Activated CD8-positive, alpha-beta T cell treated with anti-CD3 and anti-CD28 coated beads for 36 hours (primary cell): ENCODE data around the gene MAST2. TPM values are rescaled to one million over a fixed set of nuclear protein-coding genes. Genes with fewer than 3 reads are reported as not detected.

ENCODE experiments used
- ATAC-seq: fragments of 200-7000 bp; cut with Tn5 transposase; one replicate; pipeline ENCODE4 v1.10.0; 2021; ENCODE audit warnings: mild to moderate bottlenecking, moderate library complexity
- CTCF ChIA-PET: fragments of 350-600 bp; sonication (Branson Sonifier 250); formaldehyde crosslinking; loops from one replicate; lab custom pipeline; 2021; ENCODE audit warnings: antibody characterized with exemption; lab: Charles Lee
- POLR2A ChIA-PET: fragments of 350-600 bp; sonication (Branson Sonifier 250); formaldehyde crosslinking; loops from one replicate; lab custom pipeline; 2021; ENCODE audit warnings: antibody characterized with exemption; lab: Charles Lee
- DNase-seq: peaks from one replicate; pipeline ENCODE4 v3.0.0-alpha.2; 2020
- H3K27ac Mint-ChIP-seq: one replicate; pipeline ENCODE4 v1.8.0; 2021; ENCODE audit warnings: mild to moderate bottlenecking, mixed read lengths
- H3K27me3 Mint-ChIP-seq: one replicate; pipeline ENCODE4 v1.8.0; 2021; ENCODE audit warnings: mixed read lengths
- H3K36me3 Mint-ChIP-seq: one replicate; pipeline ENCODE4 v1.8.0; 2021; ENCODE audit warnings: low read depth, mixed read lengths
- H3K4me1 Mint-ChIP-seq: one replicate; pipeline ENCODE4 v1.8.0; 2021; ENCODE audit warnings: low read depth, mixed read lengths
- H3K4me3 Mint-ChIP-seq: one replicate; pipeline ENCODE4 v1.8.0; 2021; ENCODE audit warnings: mild to moderate bottlenecking, moderate library complexity, mixed read lengths
- H3K9me3 Mint-ChIP-seq: one replicate; pipeline ENCODE4 v1.8.0; 2021; ENCODE audit warnings: mixed read lengths
- intact Hi-C: fragments of 100-400 bp; cut with micrococcal nuclease; formaldehyde crosslinking; loops from one replicate; pipeline ENCODE4 v1.10.0; 2022
- total RNA-seq, 2 experiments: library from RNA; stranded (reverse); gene quantifications; one replicate each; pipeline ENCODE4 v1.2.3, GENCODE V29; 2021
- TF ChIP-seq, protein P1 (sequence below): fragments of 200-600 bp; IDR thresholded peaks from one replicate; pipeline ENCODE4 v1.8.0; 2022; ENCODE audit warnings: antibody characterized with exemption, mild to moderate bottlenecking

Gene MAST2
- total RNA-seq, 2 experiments from 2014 or later: 18.2 to 19.5 TPM

DNA sequence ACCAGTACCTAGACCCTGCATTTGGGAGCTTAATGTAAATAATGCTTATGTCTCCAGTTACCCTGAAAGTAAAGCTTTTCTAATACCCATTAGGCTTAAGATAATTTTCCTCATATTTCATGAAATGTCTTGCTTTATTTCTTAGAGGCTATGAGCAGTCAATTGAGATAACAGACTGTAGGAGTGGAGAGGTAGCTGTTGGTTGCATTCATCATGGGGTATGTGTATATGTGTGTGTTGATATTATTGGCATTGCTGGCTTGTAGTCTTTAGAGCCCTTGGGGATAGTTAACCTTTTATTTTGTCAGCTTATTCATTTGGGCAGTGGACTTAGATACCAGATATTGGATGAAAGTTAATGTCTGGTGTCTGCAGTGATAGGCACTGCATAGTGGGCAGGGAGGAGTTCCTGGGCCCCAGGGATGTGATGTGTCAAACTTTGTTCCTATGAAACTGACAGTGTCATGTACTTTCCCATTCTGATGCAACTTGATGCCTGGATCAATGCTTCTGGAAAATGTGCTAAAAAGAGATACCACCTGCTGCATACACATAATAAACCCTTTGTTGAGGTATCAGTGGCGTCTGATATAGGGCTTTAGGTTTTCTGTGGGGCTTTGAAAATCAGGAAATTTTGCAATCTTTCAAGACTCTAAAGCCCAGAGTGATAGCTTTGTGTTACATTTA, 83.9 kb downstream of the MAST2 start:
- Mint-ChIP-seq H3K27ac (peak overlapping the region; percentile 69), H3K4me3 (no peak overlapping the region), H3K4me1 (peaks cover 22% of the 10 kb centered on the region), H3K36me3 (peaks cover 3% of the 10 kb centered on the region), H3K9me3 (no peaks in the 10 kb centered on the region), H3K27me3 (no peaks in the 10 kb centered on the region)
- DNase-seq (peak; percentile 26), ATAC-seq (peak; percentile 39)
- intact Hi-C loops: no loop called here
- TF ChIP-seq, protein P1, sequence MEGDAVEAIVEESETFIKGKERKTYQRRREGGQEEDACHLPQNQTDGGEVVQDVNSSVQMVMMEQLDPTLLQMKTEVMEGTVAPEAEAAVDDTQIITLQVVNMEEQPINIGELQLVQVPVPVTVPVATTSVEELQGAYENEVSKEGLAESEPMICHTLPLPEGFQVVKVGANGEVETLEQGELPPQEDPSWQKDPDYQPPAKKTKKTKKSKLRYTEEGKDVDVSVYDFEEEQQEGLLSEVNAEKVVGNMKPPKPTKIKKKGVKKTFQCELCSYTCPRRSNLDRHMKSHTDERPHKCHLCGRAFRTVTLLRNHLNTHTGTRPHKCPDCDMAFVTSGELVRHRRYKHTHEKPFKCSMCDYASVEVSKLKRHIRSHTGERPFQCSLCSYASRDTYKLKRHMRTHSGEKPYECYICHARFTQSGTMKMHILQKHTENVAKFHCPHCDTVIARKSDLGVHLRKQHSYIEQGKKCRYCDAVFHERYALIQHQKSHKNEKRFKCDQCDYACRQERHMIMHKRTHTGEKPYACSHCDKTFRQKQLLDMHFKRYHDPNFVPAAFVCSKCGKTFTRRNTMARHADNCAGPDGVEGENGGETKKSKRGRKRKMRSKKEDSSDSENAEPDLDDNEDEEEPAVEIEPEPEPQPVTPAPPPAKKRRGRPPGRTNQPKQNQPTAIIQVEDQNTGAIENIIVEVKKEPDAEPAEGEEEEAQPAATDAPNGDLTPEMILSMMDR: no peak
- ChIA-PET CTCF (interaction anchor here (0.6 kb wide), 1 partner anchor 14 kb away, joined by 3 read pairs; no protein-coding TSS in a partner anchor), POLR2A (interaction anchor here (2.2 kb wide), 1 partner anchor 19 kb away, joined by 5 read pairs; no protein-coding TSS in a partner anchor)

DNA sequence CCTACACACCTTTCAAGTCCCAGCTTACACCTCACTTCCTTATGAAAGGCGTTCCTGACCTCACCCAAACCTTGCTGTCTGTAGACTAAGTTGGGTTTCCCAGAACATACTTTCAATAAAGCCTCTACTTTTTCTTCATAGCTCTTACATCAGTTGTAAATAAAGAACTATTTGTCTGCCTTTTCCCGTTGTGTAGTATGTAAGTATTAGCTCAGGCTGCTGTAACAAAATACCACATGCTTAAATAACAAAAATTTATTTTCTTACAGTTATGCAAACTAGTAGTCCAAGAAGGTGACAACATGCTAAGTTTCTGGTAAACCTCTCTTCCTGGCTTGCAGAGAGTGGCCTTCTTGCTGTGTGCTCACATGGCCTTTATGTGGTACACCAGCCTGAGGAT, 86.7 kb downstream of the MAST2 start:
- H3K27me3 Mint-ChIP-seq: no peaks in the 10 kb centered on the region
- intact Hi-C loops: no loop called here
- H3K4me1 Mint-ChIP-seq: peaks cover 22% of the 10 kb centered on the region
- H3K4me3 Mint-ChIP-seq: no peak overlapping the region
- DNase-seq (no peak), ATAC-seq (no peak)
- ChIA-PET CTCF (interaction anchor here (0.6 kb wide), 1 partner anchor 40 kb away, joined by 3 read pairs; no protein-coding TSS in a partner anchor), POLR2A (no interaction called here)
- H3K27ac Mint-ChIP-seq: no peak overlapping the region
- H3K9me3 Mint-ChIP-seq: no peaks in the 10 kb centered on the region
- peaks cover 3% of the 10 kb centered on the region for H3K36me3 Mint-ChIP-seq
- TF ChIP-seq, protein P1: no peak

DNA sequence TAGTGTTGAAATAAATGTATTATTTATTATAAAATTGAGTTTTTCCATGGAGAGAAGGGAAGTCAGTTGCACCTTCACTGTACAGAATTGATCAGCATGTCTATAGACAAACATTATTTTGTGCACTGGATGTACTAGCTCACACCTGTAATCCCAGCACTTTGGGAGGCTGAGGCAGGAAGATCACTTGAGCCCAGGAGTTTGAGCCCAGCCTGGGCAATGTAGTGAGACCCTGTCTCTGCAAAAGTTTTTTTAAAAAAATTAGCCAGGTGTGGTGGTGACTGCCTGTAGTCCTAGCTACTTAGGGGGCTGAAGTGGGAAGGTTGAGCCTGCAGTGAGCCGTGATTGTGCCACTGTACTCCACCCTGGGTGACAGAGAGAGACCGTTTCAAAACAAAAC, 87.7 kb downstream of the MAST2 start:
- Mint-ChIP-seq H3K27ac (no peak overlapping the region), H3K36me3 (peaks cover 3% of the 10 kb centered on the region), H3K27me3 (no peaks in the 10 kb centered on the region), H3K4me1 (peaks cover 22% of the 10 kb centered on the region), H3K4me3 (no peak overlapping the region), H3K9me3 (no peaks in the 10 kb centered on the region)
- DNase-seq (no peak), ATAC-seq (no peak)
- TF ChIP-seq, protein P1: no peak
- ChIA-PET CTCF (interaction anchor here (0.8 to 1.2 kb wide), 2 partner anchors 9 to 18 kb away, joined by 3 read pairs; no protein-coding TSS in a partner anchor), POLR2A (no interaction called here)
- intact Hi-C loops: no loop called here

DNA sequence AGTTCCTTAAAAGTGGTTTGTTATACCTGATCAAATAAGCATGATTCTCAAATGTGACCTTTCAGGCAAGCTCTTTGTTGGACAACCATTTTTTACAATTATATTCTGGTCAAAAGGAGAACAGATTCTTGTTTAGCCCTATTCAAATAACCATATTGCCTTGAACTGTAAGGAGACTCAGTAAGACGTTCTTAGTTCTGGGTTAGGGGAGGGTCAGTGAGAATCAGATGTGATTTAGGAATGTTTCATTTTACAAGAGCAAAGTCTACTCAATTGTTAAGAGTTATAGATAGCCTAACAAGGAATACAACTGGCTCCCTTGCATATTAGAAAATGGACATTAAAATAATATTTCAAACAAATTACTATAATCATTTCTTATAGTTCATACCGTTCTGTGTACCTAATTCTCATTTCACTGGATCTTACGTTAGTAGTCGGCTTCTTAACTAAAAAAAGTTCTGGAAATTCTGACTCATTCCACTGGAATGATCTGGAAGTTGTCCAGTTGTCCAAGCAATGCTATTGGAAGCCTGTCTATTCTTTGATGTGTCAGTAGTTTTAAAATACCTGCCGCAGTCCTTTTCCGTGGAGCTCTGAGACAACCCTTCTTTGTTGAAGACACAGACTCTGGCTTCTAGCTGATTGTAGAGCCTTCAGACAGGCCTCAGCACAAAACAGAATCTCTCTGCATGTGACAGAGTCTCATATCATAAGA, 88.8 kb downstream of the MAST2 start:
- ATAC-seq (no peak), DNase-seq (no peak)
- POLR2A ChIA-PET: no interaction called here
- H3K36me3 Mint-ChIP-seq: peaks cover 3% of the 10 kb centered on the region
- no peak overlapping the region for H3K27ac Mint-ChIP-seq
- intact Hi-C loops: no loop called here
- H3K4me3 Mint-ChIP-seq: no peak overlapping the region
- TF ChIP-seq, protein P1: no peak
- H3K27me3 Mint-ChIP-seq: no peaks in the 10 kb centered on the region
- CTCF ChIA-PET: interaction anchor here (0.8 kb wide), 1 partner anchor 10 kb away, joined by 3 read pairs; no protein-coding TSS in a partner anchor
- no peaks in the 10 kb centered on the region for H3K9me3 Mint-ChIP-seq
- peaks cover 11% of the 10 kb centered on the region for H3K4me1 Mint-ChIP-seq

DNA sequence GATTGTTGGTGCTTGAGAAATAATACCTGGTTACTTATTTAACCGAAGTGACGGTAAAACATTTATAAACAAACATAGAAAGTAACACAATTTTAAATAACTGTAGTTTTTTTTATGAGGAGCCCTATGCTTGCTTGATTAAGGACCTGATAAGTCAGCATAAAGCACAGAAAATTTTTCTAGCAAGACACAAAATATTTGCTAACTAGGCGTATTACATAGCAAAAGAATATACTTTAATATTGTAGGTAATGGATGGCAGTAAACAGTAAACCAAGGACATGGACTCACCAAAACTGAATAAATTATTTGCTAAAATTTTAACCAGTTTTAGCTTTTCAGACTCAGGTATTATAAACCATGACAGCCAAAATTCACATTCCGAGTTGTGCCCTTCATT, 90.9 kb downstream of the MAST2 start:
- CTCF ChIA-PET: no interaction called here
- intact Hi-C loops: no loop called here
- peaks cover 3% of the 10 kb centered on the region for H3K36me3 Mint-ChIP-seq
- H3K9me3 Mint-ChIP-seq: no peaks in the 10 kb centered on the region
- POLR2A ChIA-PET: no interaction called here
- TF ChIP-seq, protein P1: no peak
- DNase-seq (no peak), ATAC-seq (no peak)
- no peak overlapping the region for H3K27ac Mint-ChIP-seq
- no peak overlapping the region for H3K4me3 Mint-ChIP-seq
- no peaks in the 10 kb centered on the region for H3K4me1 Mint-ChIP-seq
- no peaks in the 10 kb centered on the region for H3K27me3 Mint-ChIP-seq
